ENCODE measurements around the gene EVPL. TPM values are rescaled to one million over a fixed set of nuclear protein-coding genes. Genes with fewer than 3 reads are reported as not detected.
"Not testable (repeated sequence)": the region's sequence is repeated elsewhere in the genome, so short reads cannot be mapped to it uniquely, and the experiment has no call there.

Gene EVPL
- polyA plus RNA-seq, 4 donors = 15.6 to 25.4 (median 18.5) TPM

DNA sequence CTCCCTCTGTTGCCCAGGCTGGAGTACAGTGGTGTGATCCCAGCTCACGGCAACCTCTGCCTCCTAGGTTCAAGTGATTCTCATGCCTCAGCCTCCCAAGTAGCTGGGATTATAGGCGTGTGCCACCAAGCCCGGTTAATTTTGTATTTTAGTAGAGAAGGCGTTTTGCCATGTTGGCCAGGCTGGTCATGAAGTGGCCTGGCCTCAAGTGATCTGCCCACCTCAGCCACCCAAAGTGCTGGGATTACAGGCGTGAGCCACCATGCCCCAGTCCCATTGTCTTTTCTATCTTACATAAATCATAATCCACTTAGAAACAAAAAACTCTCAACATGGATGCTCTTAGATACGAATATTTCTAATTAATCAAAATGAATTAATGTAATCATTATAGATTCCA, 51.9 kb downstream of the EVPL start:
- not testable (repeated sequence) for DNase-seq (ENCODE audit: low read depth in 4 of 4, low spot score in 3 of 4)

DNA sequence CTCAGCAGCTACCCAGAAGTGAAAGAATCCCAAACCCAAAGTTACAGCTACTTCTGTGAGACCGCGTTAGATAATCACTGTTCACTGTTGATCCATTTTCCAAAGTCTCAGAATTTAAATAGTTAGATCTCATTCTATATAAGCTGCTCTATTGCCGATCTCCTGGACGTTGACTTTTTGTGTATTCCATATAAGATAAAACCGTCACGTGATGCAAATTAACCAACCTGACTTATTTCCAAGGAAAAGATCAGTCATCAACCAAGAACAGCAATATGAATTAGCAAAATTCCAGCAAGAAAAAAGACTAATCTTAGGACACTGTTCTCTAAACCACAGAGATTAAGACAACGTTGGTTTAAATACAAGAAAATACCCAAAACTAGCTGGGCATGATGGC, 56.5 kb downstream of the EVPL start:
- no peak for DNase-seq (ENCODE audit: low read depth in 4 of 4, low spot score in 3 of 4)

DNA sequence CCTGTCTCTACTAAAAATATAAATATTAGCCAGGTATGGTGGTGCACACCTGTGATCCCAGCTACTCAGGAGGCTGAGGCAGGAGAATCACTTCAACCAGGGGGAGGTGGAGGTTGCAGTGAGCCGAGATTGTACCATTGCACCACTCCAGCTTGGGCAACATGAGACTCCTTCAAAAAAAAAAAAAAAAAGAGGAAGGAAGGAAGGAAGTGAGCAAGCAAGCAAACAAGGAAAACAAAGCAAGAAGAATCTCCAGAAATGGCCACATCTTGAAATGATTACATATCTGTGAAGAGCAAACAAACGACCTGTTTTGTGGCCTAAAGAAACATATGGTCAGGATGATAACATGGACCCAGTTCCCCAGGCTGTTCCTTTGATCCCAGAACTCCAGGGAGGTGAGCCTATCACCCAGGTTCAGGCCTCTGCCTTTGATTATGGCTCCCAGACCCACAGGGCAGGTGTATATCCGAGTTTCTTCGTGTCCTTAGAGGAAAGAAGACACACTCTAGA, 57.0 kb downstream of the EVPL start:
- no peak for DNase-seq (ENCODE audit: low read depth in 4 of 4, low spot score in 3 of 4)

DNA sequence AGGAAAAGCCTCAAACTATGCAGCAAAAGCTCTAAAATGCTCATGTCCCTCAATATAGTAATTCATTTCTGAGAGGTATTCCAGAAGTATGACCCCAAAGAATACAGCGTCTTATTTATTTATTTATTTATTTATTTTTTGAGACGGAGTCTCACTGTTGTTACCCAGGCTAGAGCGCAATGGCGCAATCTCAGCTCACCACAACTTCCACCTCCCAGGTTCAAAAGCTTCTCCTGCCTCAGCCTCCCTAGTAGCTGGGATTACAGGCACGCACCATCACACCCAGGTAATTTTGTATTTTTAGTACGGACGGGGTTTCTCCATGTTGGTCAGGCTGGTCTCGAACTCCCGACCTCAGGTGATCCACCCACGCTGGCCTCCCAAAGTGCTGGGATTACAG, 58.1 kb downstream of the EVPL start:
- DNase-seq (ENCODE audit: low read depth in 4 of 4, low spot score in 3 of 4) = not testable (repeated sequence)

DNA sequence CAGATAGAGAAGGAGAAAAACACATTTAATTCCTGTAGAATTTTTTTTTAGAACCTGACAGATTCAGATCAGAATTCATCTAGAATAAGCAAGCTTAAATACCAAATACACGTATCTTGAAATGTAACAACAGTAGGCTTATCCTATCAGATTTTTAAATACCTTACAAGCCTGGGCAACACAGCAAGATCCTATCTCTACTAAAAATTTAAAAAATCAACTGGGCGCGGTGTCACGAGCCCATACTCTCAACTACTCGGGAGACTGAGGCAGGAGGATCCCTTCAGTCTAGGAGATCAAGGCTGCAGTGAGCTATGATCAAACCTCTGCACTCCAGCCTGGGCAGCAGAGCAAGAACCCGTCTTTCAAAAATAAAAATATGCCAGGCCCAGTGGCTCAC, 61.6 kb downstream of the EVPL start:
- no peak for DNase-seq (ENCODE audit: low read depth in 4 of 4, low spot score in 3 of 4)

DNA sequence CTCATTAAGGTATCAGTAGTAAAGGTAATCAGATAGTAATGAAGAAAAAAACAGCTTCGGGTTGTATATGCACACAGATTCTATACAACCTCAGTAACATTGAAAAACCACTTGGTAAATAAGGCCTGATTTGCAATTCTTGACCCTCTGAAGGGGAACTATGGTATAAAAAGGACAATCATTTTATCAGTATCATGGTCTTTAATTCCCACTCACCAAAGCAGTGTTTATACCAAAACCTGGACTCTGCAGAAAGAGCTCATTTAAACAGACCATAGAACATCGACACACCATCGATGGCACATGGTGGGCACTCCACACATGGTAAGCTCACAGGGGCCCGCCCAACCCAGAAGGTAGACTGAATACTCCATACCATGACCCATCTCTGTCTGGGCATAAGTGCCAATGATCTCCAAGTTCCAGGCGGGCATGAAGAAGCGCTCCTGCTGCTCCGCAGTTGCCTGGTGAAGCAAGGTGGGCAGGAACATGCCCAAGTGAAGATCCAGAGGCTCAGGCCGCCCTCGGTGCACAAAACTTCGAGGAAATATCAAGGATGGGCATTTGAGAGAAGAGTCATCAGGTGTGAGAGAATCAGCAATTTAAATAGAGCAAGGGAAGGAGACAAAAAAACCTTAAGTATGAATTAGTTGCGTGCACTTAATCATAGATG, 67.1 kb downstream of the EVPL start:
- DNase-seq (ENCODE audit: low read depth in 4 of 4, low spot score in 3 of 4) = no peak

DNA sequence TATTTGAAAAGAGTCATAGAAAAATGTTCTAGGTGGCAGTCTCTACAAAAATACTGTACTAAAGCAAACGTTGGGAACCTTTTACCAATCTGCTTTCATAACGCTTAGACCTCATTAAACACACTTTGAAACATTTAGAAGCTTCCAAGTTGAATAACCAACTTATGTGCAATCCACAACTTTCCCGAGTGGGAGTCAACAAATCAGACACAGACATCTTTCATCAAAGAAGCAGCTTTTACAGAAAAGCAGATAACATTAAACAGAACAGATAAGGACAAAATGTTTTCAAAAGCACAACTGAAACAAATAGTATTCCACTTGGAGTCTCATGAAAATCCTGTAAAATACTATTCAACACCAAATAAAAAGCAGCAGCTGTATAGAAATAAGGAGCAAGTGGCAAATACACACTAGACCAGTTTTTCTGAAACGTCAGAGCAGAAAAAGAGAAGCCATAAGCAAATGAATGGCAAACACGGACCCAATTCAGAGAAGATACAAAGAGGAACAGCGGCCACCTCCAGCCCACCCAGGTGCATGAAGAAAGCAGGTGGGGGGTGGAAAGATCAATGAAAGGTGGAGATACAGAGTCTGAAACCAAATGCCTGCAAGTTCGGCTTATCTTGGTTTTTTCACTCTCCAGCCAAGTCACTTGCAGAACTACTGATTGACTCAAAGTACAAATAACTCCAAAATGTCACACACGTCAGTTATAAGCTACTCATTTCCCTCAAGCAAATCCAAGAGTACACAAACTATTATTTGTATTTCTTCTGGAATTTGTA, 67.9 kb downstream of the EVPL start:
- DNase-seq (ENCODE audit: low read depth in 4 of 4, low spot score in 3 of 4) = no peak

Other genes starting within 250 kb of the EVPL start
- 10 to 100 TPM; 34.5 to 39.2 (median 35.8) TPM for gene UNK, start 242.5 kb downstream of the EVPL start, polyA plus RNA-seq (ENCODE audit: insufficient read length in 4 of 4)
- gene UNC13D, start 182.9 kb downstream of the EVPL start, polyA plus RNA-seq (ENCODE audit: insufficient read length in 4 of 4) = 1 to 10 TPM; 4.1 to 8.9 (median 5.7) TPM
- 10 to 100 TPM; 77.5 to 95.7 (median 83.9) TPM for gene WBP2, start 172.0 kb downstream of the EVPL start, polyA plus RNA-seq (ENCODE audit: insufficient read length in 4 of 4)
- gene TRIM47, start 148.7 kb downstream of the EVPL start, polyA plus RNA-seq (ENCODE audit: insufficient read length in 4 of 4) = 10 to 100 TPM in 1 of 4 donors, 1 to 10 TPM in 3; 6.4 to 10.1 (median 7.9) TPM
- 10 to 100 TPM; 11.5 to 14.7 (median 12.8) TPM for gene TRIM65, start 130.4 kb downstream of the EVPL start, polyA plus RNA-seq (ENCODE audit: insufficient read length in 4 of 4)
- gene MRPL38, start 122.4 kb downstream of the EVPL start, polyA plus RNA-seq (ENCODE audit: insufficient read length in 4 of 4) = 100 to 1,000 TPM in 1 of 4 donors, 10 to 100 TPM in 3; 83.4 to 108 (median 88.1) TPM
- 10 to 100 TPM in 1 of 4 donors, 1 to 10 TPM in 3; 8.4 to 10.3 (median 8.9) TPM for gene FBF1, start 86.3 kb downstream of the EVPL start, polyA plus RNA-seq (ENCODE audit: insufficient read length in 4 of 4)
- gene ACOX1, start 48.1 kb downstream of the EVPL start, polyA plus RNA-seq (ENCODE audit: insufficient read length in 4 of 4) = 10 to 100 TPM; 30.8 to 34.4 (median 32.4) TPM
- 10 to 100 TPM; 23.7 to 26.3 (median 25.0) TPM for gene TEN1, start 48.1 kb downstream of the EVPL start, polyA plus RNA-seq (ENCODE audit: insufficient read length in 4 of 4)
- 10 to 100 TPM; 14.1 to 19.4 (median 16.6) TPM for gene CDK3, start 26.5 kb downstream of the EVPL start, polyA plus RNA-seq (ENCODE audit: insufficient read length in 4 of 4)
- 100 to 1,000 TPM; 102 to 115 (median 110) TPM for gene SRP68, start 45.2 kb upstream of the EVPL start, polyA plus RNA-seq (ENCODE audit: insufficient read length in 4 of 4)
- 1 to 10 TPM in 1 of 4 donors, under 1 TPM in 2, not detected in 1; 0.14 to 1.2 (median 0.38) TPM for gene GALR2, start 47.5 kb upstream of the EVPL start, polyA plus RNA-seq (ENCODE audit: insufficient read length in 4 of 4)
- gene ZACN, start 51.9 kb upstream of the EVPL start, polyA plus RNA-seq (ENCODE audit: insufficient read length in 4 of 4) = 10 to 100 TPM in 1 of 4 donors, 1 to 10 TPM in 2, under 1 TPM in 1; 0.48 to 17.4 (median 6.4) TPM
- gene EXOC7, start 76.5 kb upstream of the EVPL start, polyA plus RNA-seq (ENCODE audit: insufficient read length in 4 of 4) = 100 to 1,000 TPM; 150 to 172 (median 157) TPM
- 10 to 100 TPM; 18.7 to 31.7 (median 19.4) TPM for gene FOXJ1, start 113.9 kb upstream of the EVPL start, polyA plus RNA-seq (ENCODE audit: insufficient read length in 4 of 4)
- 10 to 100 TPM; 25.0 to 27.1 (median 26.6) TPM for gene RNF157, start 213.2 kb upstream of the EVPL start, polyA plus RNA-seq (ENCODE audit: insufficient read length in 4 of 4)
- 10 to 100 TPM; 34.9 to 45.4 (median 41.1) TPM for gene UBALD2, start 238.0 kb upstream of the EVPL start, polyA plus RNA-seq (ENCODE audit: insufficient read length in 4 of 4)

Measured in right renal pelvis (tissue), 4 donors.